GM19438 (cell line): ENCODE measurements around the gene UGCG.
A peak's percentile ranks its signal among the peaks of the same experiment; 100 is the strongest.
"Not testable (repeated sequence)": the region's sequence is repeated elsewhere in the genome, so short reads cannot be mapped to it uniquely, and the experiment has no call there.

Experiments used
- ATAC-seq: cut with Tn5 transposase; IDR thresholded peaks from one replicate; pipeline ENCODE4 v1.9.1; 2021; ENCODE audit warnings: low read depth; ENCODE audit not compliant: unreplicated experiment

UGCG gene

GRCh38 chr9:111895996-111896941, at the start of gene UGCG:
UGCG (plus strand) TSS chr9:111896814; CDS start chr9:111897216, 402 bp downstream.
- ATAC-seq, result peak; percentile 70

GRCh38 chr9:111851553-111851952, 45.1 kb upstream of the UGCG start:
- ATAC-seq, result no peak

- no peak for ATAC-seq
Measured at GRCh38 chr9:111852291-111852690, 44.3 kb upstream of the UGCG start.

- ATAC-seq, result no peak
Measured at GRCh38 chr9:111853450-111853827, 43.2 kb upstream of the UGCG start.

- no peak for ATAC-seq
Measured at GRCh38 chr9:111854799-111855198, 41.8 kb upstream of the UGCG start.

GRCh38 chr9:111857555-111858211, 38.9 kb upstream of the UGCG start:
- ATAC-seq, result no peak

- ATAC-seq, result no peak
Measured at GRCh38 chr9:111860443-111860842, 36.2 kb upstream of the UGCG start.

GRCh38 chr9:111863636-111864035, 33.0 kb upstream of the UGCG start:
- no peak for ATAC-seq

GRCh38 chr9:111866976-111867375, 29.6 kb upstream of the UGCG start:
- no peak for ATAC-seq

- no peak for ATAC-seq
Measured at GRCh38 chr9:111868475-111868874, 28.1 kb upstream of the UGCG start.

- ATAC-seq, result no peak
Measured at GRCh38 chr9:111870774-111871498, 25.7 kb upstream of the UGCG start.

GRCh38 chr9:111871499-111871855, 25.1 kb upstream of the UGCG start:
- ATAC-seq, result no peak

GRCh38 chr9:111872886-111873285, 23.7 kb upstream of the UGCG start:
- ATAC-seq, result no peak

GRCh38 chr9:111873901-111874300, 22.7 kb upstream of the UGCG start:
- no peak for ATAC-seq

- ATAC-seq, result no peak
Measured at GRCh38 chr9:111874500-111874899, 22.1 kb upstream of the UGCG start.

GRCh38 chr9:111875291-111875690, 21.3 kb upstream of the UGCG start:
- not testable (repeated sequence) for ATAC-seq

- ATAC-seq, result not testable (repeated sequence)
Measured at GRCh38 chr9:111875691-111876090, 20.9 kb upstream of the UGCG start.

- no peak for ATAC-seq
Measured at GRCh38 chr9:111876179-111876578, 20.4 kb upstream of the UGCG start.

- ATAC-seq, result no peak
Measured at GRCh38 chr9:111877420-111877819, 19.2 kb upstream of the UGCG start.

- no peak for ATAC-seq
Measured at GRCh38 chr9:111878946-111879345, 17.7 kb upstream of the UGCG start.
